ENCODE results near the gene PLCH1. TPM values are rescaled to one million over a fixed set of nuclear protein-coding genes. Genes with fewer than 3 reads are reported as not detected.

Gene PLCH1
- total RNA-seq, 1 experiment from 2014 or later, result 3.8 TPM

- ATAC-seq, result no peak
- Histone ChIP-seq H3K9me2 (ENCODE audit: insufficient read depth) (no peaks in the 10 kb centered on the region; the same call in 1 of the 2 replicates), H4K20me1 (ENCODE audit: insufficient read depth) (no peaks in the 10 kb centered on the region), H3K27me3 (ENCODE audit: insufficient read depth, low read length) (no peaks in the 10 kb centered on the region), H3K36me3 (ENCODE audit: control insufficient read depth in 1 of 2, insufficient read depth in 2 of 2, low read length in 2 of 2) (no peaks in the 10 kb centered on the region), H2AFZ (ENCODE audit: low read depth, low read length, poor library complexity, severe bottlenecking) (no peak overlapping the region), H3K9ac (ENCODE audit: low read length) (no peak overlapping the region), H3K27ac (ENCODE audit: low read depth, low read length) (no peak overlapping the region), H3K4me2 (ENCODE audit: low read length) (no peak overlapping the region), H3K4me1 (ENCODE audit: control insufficient read depth in 1 of 2, insufficient read depth in 2 of 2, low read length in 2 of 2) (no peaks in the 10 kb centered on the region), H3K9me3 (ENCODE audit: control insufficient read depth in 1 of 2, insufficient read depth in 1 of 2, low read depth in 1 of 2, low read length in 2 of 2) (no peaks in the 10 kb centered on the region), H3K4me3 (replicated peaks in 1 of 2; ENCODE audit: low read depth in 1 of 2, low read length in 2 of 2) (no peak overlapping the region), H3K79me2 (ENCODE audit: insufficient read depth, low read length) (no peaks in the 10 kb centered on the region)
- ChIA-PET RAD21 (ENCODE audit: low non-redundant PET in 1 of 2, low total read pairs in 2 of 2, uncharacterized antibody in 2 of 2, unreplicated experiment in 2 of 2) (no interaction called here), CTCF (no interaction called here), POLR2A (no interaction called here)
- intact Hi-C loops (cut with micrococcal nuclease), result no loop called here
- BruUV-seq (replicated peaks), result no TSS peak
- TF ChIP-seq ZNF274 (IDR thresholded peaks at IDR 0.05; ENCODE audit: low read depth, low read length) (no peak), EZH2phosphoT487 (IDR thresholded peaks at IDR 0.05; ENCODE audit: borderline replicate concordance) (no peak), MAX (IDR thresholded peaks at IDR 0.05) (no peak), ZBTB33 (IDR thresholded peaks at IDR 0.05; ENCODE audit: extremely low read depth, insufficient replicate concordance, low read length) (no peak), CEBPB (IDR thresholded peaks at IDR 0.05; ENCODE audit: low read depth) (no peak), YY1 (IDR thresholded peaks at IDR 0.05; ENCODE audit: extremely low read depth, insufficient replicate concordance, low read depth, low read length) (no peak), REST (IDR thresholded peaks at IDR 0.05; ENCODE audit: low read depth) (no peak), RAD21 (IDR thresholded peaks at IDR 0.05; ENCODE audit: low read depth) (no peak)
- DNase-seq (ENCODE audit: low read depth, low spot score), result no peak
Observed at GRCh38 chr3:155675094-155675493, 69.8 kb downstream of the PLCH1 start.
